Glutamatergic neuron (in vitro differentiated cells): ENCODE measurements around the gene KRT73. TPM values are rescaled to one million over a fixed set of nuclear protein-coding genes. Genes with fewer than 3 reads are reported as not detected.
"Not testable (repeated sequence)": the region's sequence is repeated elsewhere in the genome, so short reads cannot be mapped to it uniquely, and the experiment has no call there.

ENCODE experiments used
- DNase-seq: peaks from one replicate; pipeline ENCODE4 v3.0.0; 2022
- H3K27ac Mint-ChIP-seq: one replicate; pipeline ENCODE4 v1.8.0; 2020; ENCODE audit warnings: mild to moderate bottlenecking, mixed read lengths, inconsistent platforms; ENCODE audit not compliant: unreplicated experiment
- H3K27me3 Mint-ChIP-seq: one replicate; pipeline ENCODE4 v1.8.0; 2020; ENCODE audit warnings: mild to moderate bottlenecking, moderate library complexity, mixed read lengths, inconsistent platforms; ENCODE audit not compliant: unreplicated experiment
- H3K36me3 Mint-ChIP-seq: one replicate; pipeline ENCODE4 v1.8.0; 2020; ENCODE audit warnings: mild to moderate bottlenecking, mixed read lengths, inconsistent platforms; ENCODE audit not compliant: unreplicated experiment
- H3K4me1 Mint-ChIP-seq: one replicate; pipeline ENCODE4 v1.8.0; 2020; ENCODE audit warnings: mild to moderate bottlenecking, low read depth, mixed read lengths, inconsistent platforms; ENCODE audit not compliant: unreplicated experiment
- H3K4me3 Mint-ChIP-seq: one replicate; pipeline ENCODE4 v1.8.0; 2020; ENCODE audit warnings: mild to moderate bottlenecking, mixed read lengths, inconsistent platforms; ENCODE audit not compliant: unreplicated experiment
- H3K9me3 Mint-ChIP-seq: one replicate; pipeline ENCODE4 v1.8.0; 2020; ENCODE audit warnings: mild to moderate bottlenecking, moderate library complexity, mixed read lengths, inconsistent platforms; ENCODE audit not compliant: unreplicated experiment
- total RNA-seq: library from RNA; stranded (reverse); fragmentation: NEBNext Ultra II Directional; extraction: Animal tissue kit (Norgen Biotek cat#: 25700); gene quantifications from one replicate; pipeline ENCODE4 v1.2.1, GENCODE V29; 2021; ENCODE audit not compliant: unreplicated experiment
- TF ChIP-seq, protein P1 (sequence below): fragments of 200-600 bp; sonication (generic); IDR thresholded peaks from one replicate; pipeline ENCODE4 v1.5.0; 2021; ENCODE audit not compliant: partially characterized antibody, unreplicated experiment

KRT73 gene
- total RNA-seq, 1 donor from 2014 or later, result not detected

- DNase-seq, result no peak
- no peak overlapping the region for H3K4me3 Mint-ChIP-seq
- no peak overlapping the region for H3K27ac Mint-ChIP-seq
- H3K36me3 Mint-ChIP-seq, result peaks cover 8% of the 10 kb centered on the region
- TF ChIP-seq, protein P1, sequence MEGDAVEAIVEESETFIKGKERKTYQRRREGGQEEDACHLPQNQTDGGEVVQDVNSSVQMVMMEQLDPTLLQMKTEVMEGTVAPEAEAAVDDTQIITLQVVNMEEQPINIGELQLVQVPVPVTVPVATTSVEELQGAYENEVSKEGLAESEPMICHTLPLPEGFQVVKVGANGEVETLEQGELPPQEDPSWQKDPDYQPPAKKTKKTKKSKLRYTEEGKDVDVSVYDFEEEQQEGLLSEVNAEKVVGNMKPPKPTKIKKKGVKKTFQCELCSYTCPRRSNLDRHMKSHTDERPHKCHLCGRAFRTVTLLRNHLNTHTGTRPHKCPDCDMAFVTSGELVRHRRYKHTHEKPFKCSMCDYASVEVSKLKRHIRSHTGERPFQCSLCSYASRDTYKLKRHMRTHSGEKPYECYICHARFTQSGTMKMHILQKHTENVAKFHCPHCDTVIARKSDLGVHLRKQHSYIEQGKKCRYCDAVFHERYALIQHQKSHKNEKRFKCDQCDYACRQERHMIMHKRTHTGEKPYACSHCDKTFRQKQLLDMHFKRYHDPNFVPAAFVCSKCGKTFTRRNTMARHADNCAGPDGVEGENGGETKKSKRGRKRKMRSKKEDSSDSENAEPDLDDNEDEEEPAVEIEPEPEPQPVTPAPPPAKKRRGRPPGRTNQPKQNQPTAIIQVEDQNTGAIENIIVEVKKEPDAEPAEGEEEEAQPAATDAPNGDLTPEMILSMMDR, result no peak
- H3K27me3 Mint-ChIP-seq, result peaks cover 10% of the 10 kb centered on the region
- H3K9me3 Mint-ChIP-seq, result peaks cover 1% of the 10 kb centered on the region
- H3K4me1 Mint-ChIP-seq, result no peaks in the 10 kb centered on the region
Observed at GRCh38 chr12:52600071-52600470, 18.3 kb downstream of the KRT73 start.

DNA sequence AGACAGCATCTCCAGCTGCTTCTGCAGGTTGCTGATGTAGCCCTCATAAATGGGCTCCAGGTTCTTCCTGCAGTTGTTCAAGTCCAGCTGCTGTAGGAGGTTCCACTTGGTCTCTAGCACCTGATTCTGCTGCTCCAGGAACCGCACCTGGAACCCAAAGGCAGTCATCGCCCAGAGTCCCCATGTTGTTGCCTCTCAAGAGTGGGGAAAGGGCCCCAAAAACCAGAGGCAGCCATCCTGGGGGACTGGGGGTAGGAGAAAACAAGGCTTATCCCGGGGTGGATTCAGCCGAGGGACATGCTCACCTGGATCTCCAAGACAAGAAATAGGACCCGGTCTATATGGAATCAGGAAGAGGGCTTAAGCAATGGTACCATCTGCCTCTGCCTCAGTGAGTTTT is 19.4 kb downstream of the KRT73 start:
- peaks cover 10% of the 10 kb centered on the region for H3K27me3 Mint-ChIP-seq
- DNase-seq, result no peak
- no peak overlapping the region for H3K27ac Mint-ChIP-seq
- TF ChIP-seq, protein P1, result no peak
- H3K36me3 Mint-ChIP-seq, result peaks cover 8% of the 10 kb centered on the region
- no peak overlapping the region for H3K4me3 Mint-ChIP-seq
- H3K9me3 Mint-ChIP-seq, result peaks cover 1% of the 10 kb centered on the region
- H3K4me1 Mint-ChIP-seq, result no peaks in the 10 kb centered on the region

- peaks cover 12% of the 10 kb centered on the region for H3K9me3 Mint-ChIP-seq
- peaks cover 18% of the 10 kb centered on the region for H3K36me3 Mint-ChIP-seq
- H3K27ac Mint-ChIP-seq, H3K4me1 Mint-ChIP-seq, H3K4me3 Mint-ChIP-seq, H3K27me3 Mint-ChIP-seq, DNase-seq: not testable (repeated sequence)
Observed at GRCh38 chr12:52594237-52594636, 24.1 kb downstream of the KRT73 start.

GRCh38 chr12:52591521-52591920 is 26.8 kb downstream of the KRT73 start:
- Mint-ChIP-seq H3K27ac (no peak overlapping the region), H3K27me3 (no peaks in the 10 kb centered on the region), H3K36me3 (peaks cover 18% of the 10 kb centered on the region), H3K9me3 (peaks cover 12% of the 10 kb centered on the region), H3K4me3 (no peak overlapping the region), H3K4me1 (no peaks in the 10 kb centered on the region)
- TF ChIP-seq, protein P1, result no peak
- no peak for DNase-seq

- no peaks in the 10 kb centered on the region for H3K27me3 Mint-ChIP-seq
- peaks cover 18% of the 10 kb centered on the region for H3K36me3 Mint-ChIP-seq
Observed at GRCh38 chr12:52590021-52590420, 28.3 kb downstream of the KRT73 start.

More at GRCh38 chr12:52590021-52590420, 28.3 kb downstream of the KRT73 start:
- DNase-seq, result no peak
- TF ChIP-seq, protein P1, result no peak
- Mint-ChIP-seq H3K4me3 (no peak overlapping the region), H3K27ac (no peak overlapping the region), H3K9me3 (peaks cover 12% of the 10 kb centered on the region), H3K4me1 (no peaks in the 10 kb centered on the region)
